Heart left ventricle (tissue), 13 donors: ENCODE data around the gene ACOXL.

Source experiments
- POLR2A ChIP-seq, 2 donors: fragments of 450-650 bp; IDR thresholded peaks; one replicate each; pipeline ENCODE4 v1.6.1; 2017; ENCODE audit warnings: antibody characterized with exemption in 2 of 2, mild to moderate bottlenecking in 2 of 2, moderate library complexity in 2 of 2
- TF ChIP-seq, protein P1 (sequence below), 12 donors: fragments of 200-600 bp; sonication (generic) in 4 of 12; IDR thresholded peaks; one replicate each; pipeline versions ENCODE4 v1.5.0 to v1.8.0; 2018 to 2022; ENCODE audit warnings: antibody characterized with exemption in 12 of 12, mild to moderate bottlenecking in 5 of 12
- donor health status: ischemic (EF 13 %, LVEDD 7.1; RV severe dilation, severe dysfunction).
- donor health status: DM: no; HTN: yes; CAD: no.
- donor health status: DM: no; HTN: no; CAD: no.
- donor health status: ischemic (EF 25% LVEDD 6.9; RV normal size, moderate dysfunction).
- donor health status: ischemic (EF 25% LVEDD 5.7; RV mildly dilated, moderate dysfunction).
- donor health status: ischemic (EF 35%, LVEDD 5.7; RV mildly dilated, moderate dysfunction).
- donor health status: nonischemic (EF 11% LVEDD 7.7; RV severe dilation, severe dysfunction).
- donor health status: DM: yes; HTN: yes; CAD: no.
- donor health status: PGD.
- donor health status: ischemic (EF 29% LVEDD 5.4; RV normal size, mild dysfunction).
- donor health status: nonischemic (EF 23%, LVEDD 6.1; RV moderate dilation, normal function).

- TF ChIP-seq POLR2A (IDR thresholded peaks at IDR 0.05), result no peak
- TF ChIP-seq, protein P1, sequence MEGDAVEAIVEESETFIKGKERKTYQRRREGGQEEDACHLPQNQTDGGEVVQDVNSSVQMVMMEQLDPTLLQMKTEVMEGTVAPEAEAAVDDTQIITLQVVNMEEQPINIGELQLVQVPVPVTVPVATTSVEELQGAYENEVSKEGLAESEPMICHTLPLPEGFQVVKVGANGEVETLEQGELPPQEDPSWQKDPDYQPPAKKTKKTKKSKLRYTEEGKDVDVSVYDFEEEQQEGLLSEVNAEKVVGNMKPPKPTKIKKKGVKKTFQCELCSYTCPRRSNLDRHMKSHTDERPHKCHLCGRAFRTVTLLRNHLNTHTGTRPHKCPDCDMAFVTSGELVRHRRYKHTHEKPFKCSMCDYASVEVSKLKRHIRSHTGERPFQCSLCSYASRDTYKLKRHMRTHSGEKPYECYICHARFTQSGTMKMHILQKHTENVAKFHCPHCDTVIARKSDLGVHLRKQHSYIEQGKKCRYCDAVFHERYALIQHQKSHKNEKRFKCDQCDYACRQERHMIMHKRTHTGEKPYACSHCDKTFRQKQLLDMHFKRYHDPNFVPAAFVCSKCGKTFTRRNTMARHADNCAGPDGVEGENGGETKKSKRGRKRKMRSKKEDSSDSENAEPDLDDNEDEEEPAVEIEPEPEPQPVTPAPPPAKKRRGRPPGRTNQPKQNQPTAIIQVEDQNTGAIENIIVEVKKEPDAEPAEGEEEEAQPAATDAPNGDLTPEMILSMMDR (IDR thresholded peaks at IDR 0.05), result no peak
Observed at GRCh38 chr2:111154758-111155157, 422.4 kb downstream of the ACOXL start.
